Fibroblast of villous mesenchyme (primary cell): ENCODE data around the gene PRAMEF10. TPM values are rescaled to one million over a fixed set of nuclear protein-coding genes. Genes with fewer than 3 reads are reported as not detected.
"Not testable (repeated sequence)": the region's sequence is repeated elsewhere in the genome, so short reads cannot be mapped to it uniquely, and the experiment has no call there.

Experiments used
- DNase-seq: peaks from one replicate; pipeline ENCODE4 v3.0.0-alpha.2; 2010; ENCODE audit warnings: low read depth
- H3K4me3 ChIP-seq: 2 replicates; pipeline ENCODE4 v1.5.1; 2011; ENCODE audit warnings: low read depth, mild to moderate bottlenecking, low read length
- CTCF ChIP-seq: IDR thresholded peaks from 2 replicates; pipeline ENCODE4 v1.5.1; 2012; ENCODE audit warnings: low read depth, mild to moderate bottlenecking, low read length; ENCODE audit not compliant: insufficient read depth
- total RNA-seq: library from RNA; depleted of rRNA; stranded (reverse); fragments of >200 nt; gene quantifications from 2 replicates; pipeline ENCODE4 v1.2.3, GENCODE V29; 2012

PRAMEF10 gene, protein sequence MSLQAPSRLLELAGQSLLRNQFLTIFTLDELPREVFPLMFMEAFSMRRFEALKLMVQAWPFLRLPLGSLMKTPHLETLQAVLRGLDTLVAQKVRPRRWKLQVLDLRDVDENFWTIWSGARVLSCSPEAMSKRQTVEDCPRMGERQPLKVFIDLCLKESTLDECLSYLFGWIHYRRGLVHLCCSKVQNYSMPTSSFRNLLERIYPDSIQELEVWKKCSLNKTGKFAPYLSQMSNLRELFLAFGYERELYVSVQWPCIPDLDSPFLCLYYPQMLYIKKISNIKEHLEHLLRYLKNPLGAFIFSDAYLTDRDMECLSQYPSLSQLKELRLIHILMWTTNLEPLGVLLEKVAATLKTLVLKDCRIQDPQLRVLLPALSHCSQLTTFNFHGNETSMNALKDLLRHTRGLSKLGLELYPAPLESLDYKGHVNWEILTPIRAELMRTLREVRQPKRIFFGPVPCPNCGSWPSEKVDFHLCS
- not detected in 2 replicates for total RNA-seq

DNA sequence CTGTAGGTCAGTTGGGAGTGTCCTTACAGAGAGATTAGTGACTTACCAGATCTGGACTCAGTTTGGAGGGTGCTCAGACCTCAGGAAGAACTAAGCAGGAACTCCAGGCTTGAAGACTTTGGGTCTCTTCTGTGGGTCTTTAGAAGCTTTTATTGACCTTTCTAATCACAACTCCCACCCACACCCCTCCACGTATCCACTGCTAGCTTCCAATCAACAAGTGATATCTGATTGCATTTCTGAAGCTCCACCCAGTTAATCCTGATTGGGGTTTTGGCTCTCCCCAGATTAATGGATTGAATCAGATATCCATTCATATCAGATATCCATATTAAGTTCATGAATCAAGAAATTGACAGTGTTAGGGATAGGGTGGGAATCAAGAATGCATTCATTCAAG lies at the start of gene PRAMEF10:
PRAMEF10 (minus strand) TSS at position 101 of the 400 bp plus-strand sequence. CDS start 2,423 bp downstream, outside the sequence.
- not testable (repeated sequence) for DNase-seq, H3K4me3 ChIP-seq

DNA sequence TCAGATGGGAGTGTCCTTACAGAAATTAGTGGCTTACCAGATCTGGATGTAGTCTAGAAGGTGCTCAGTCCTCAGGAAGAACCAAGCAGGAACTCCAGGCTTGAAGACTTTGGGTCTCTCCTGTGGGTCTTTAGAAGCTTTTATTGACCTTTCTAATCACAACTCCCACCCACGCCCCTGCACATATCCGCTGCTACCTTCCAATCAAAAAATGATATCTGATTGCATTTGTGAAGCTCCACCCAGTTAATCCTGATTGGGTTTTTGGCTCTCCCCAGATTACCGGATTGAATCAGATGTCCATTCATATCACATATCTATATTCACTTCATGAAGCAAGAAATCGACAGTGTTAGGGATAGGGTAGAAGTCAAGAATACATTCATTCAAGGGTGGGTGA lies 49.4 kb upstream of the PRAMEF10 start, which contains the start of gene PRAMEF6:
PRAMEF6 (minus strand) TSS at position 101 of the 400 bp plus-strand sequence. CDS start 5,062 bp downstream, outside the sequence.
- H3K4me3 ChIP-seq, DNase-seq: not testable (repeated sequence)

- H3K4me3 ChIP-seq, DNase-seq: not testable (repeated sequence)
Measured at GRCh38 chr1:12924368-12924767, 26.3 kb upstream of the PRAMEF10 start.

- DNase-seq = not testable (repeated sequence)
Measured at GRCh38 chr1:12921749-12922148, 23.7 kb upstream of the PRAMEF10 start.

GRCh38 chr1:12916310-12916709 lies 18.2 kb upstream of the PRAMEF10 start, which contains the start of gene PRAMEF7:
PRAMEF7 (plus strand) TSS chr1:12916610; CDS start chr1:12917693, 1,083 bp downstream.
- DNase-seq, H3K4me3 ChIP-seq: not testable (repeated sequence)

More at GRCh38 chr1:12921749-12922148, 23.7 kb upstream of the PRAMEF10 start:
- not testable (repeated sequence) for H3K4me3 ChIP-seq

GRCh38 chr1:12903793-12904572 lies 5.9 kb upstream of the PRAMEF10 start:
- DNase-seq, H3K4me3 ChIP-seq: not testable (repeated sequence)

- DNase-seq, H3K4me3 ChIP-seq: not testable (repeated sequence)
Measured at GRCh38 chr1:12899186-12899585, 1.1 kb upstream of the PRAMEF10 start.

DNA sequence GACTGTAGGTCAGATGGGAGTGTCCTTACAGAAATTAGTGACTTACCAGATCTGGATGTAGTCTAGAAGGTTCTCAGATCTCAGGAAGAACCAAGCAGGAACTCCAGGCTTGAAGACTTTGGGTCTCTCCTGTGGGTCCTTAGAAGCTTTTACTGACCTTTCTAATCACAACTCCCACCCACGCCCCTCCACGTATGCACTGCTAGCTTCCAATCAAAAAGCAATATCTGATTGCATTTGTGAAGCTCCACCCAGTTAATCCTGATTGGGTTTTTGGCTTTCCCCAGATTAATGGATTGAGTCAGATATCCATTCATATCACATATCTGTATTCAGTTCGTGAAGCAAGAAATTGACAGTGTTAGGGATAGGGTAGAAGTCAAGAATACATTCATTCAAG lies 12.0 kb downstream of the PRAMEF10 start, which contains the start of gene PRAMEF4:
PRAMEF4 (minus strand) TSS at position 101 of the 400 bp plus-strand sequence. CDS start 2,807 bp downstream, outside the sequence.
- not testable (repeated sequence) for H3K4me3 ChIP-seq, DNase-seq

DNA sequence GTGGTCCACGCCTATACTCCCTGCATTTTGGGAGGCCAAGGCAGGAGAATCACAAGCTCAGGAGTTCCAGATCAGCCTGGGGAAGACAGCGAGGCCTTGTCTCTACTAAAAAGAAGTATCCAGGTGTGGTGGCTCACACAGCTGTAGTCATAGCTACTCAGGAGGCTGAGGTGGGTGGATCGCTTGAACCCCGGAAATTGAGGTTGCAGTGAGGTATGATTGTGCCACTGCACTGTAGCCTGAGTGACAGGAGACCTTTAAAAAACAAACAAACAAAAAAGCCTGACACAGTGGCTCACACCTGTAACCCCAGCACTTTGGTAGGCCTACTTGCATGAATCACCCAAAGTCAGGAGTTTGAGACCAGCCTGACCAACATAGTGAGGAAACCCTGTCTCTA lies 19.6 kb downstream of the PRAMEF10 start:
- not testable (repeated sequence) for DNase-seq, H3K4me3 ChIP-seq

DNA sequence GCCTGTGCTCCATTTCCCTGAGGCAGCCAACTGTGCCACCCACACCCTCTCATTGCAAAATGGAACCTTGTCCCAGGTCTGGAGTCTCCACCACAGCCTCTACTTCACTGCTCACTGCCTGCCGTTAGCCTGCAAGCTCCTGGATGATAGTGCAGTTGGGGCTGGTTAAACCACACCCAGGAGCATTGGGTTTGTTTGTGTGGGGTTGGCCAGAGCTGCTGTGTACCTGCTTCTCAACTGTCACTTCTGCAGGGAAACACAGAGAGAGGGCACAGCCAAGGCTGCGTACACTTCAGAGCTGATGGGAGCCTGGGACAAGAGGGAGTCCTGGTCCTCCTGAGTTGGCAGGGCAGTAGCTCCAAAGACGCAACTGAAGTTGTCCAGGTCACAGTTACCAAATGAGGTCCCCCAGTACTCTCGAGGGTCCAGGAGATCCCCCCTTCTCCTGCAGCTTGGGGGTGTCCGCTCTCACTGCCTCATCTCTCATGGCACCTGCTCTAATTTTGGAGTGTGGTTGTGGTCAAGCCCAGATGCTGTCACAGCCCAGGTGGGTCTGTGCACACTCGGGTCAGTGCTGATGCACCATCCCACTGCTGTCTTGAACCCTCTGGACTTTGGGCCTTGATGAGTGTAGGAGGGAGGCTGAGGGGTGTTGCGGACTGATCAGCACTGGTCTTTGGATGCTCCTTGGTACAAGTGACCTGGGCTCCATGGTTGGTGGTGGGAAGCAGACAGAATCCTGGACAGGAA lies 34.8 kb downstream of the PRAMEF10 start:
- not testable (repeated sequence) for DNase-seq, H3K4me3 ChIP-seq

DNA sequence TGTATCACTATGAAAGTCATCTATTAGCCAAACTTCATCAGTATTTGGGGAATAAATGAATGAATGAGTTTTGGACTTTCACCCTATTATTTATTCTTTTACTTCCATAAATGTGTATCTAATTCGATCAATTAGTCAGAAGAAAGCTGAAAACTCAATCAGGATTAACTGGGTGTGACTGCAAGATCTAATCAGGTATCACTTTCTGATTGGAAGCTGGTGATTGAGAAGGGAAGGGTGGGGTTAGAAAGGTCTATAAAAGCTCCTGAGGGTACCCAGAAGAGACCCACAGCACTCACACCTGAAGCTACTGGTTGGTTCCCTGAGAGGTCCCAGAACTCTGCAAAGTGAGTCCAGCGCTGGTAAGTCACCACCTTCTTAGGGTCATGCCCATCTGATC lies 41.3 kb downstream of the PRAMEF10 start, which contains the start of gene PRAMEF2:
PRAMEF2 (plus strand) TSS at position 301 of the 400 bp plus-strand sequence. CDS start 1,924 bp downstream, outside the sequence.
- not testable (repeated sequence) for H3K4me3 ChIP-seq, DNase-seq

- no peak for TF ChIP-seq CTCF
- no peak overlapping the region for H3K4me3 ChIP-seq
- DNase-seq = no peak
Measured at GRCh38 chr1:12851779-12852178, 46.3 kb downstream of the PRAMEF10 start.

- not testable (repeated sequence) for H3K4me3 ChIP-seq, DNase-seq
Measured at GRCh38 chr1:12848620-12849019, 49.5 kb downstream of the PRAMEF10 start, which contains the start of gene HNRNPCL1. HNRNPCL1 (minus strand) TSS chr1:12848720; CDS start chr1:12848289, 431 bp downstream.
